Thyroid gland (tissue), 4 donors: ENCODE measurements around the gene PLCE1.

Source experiments
- CTCF ChIP-seq, 6 experiments: fragments of 200-600 bp in 3 of 6; fragments of 450-650 bp in 3 of 6; sonication (generic) in 3 of 6; IDR thresholded peaks; one replicate each; pipeline ENCODE4 v1.5.1; 2016 to 2019; ENCODE audit warnings: antibody characterized with exemption in 6 of 6, mild to moderate bottlenecking in 2 of 6, inconsistent platforms in 1 of 6, moderate library complexity in 1 of 6
- POLR2A ChIP-seq, 2 donors: fragments of 450-650 bp; IDR thresholded peaks; one replicate each; pipeline ENCODE4 v1.6.1; 2017; ENCODE audit warnings: antibody characterized with exemption in 2 of 2, mild to moderate bottlenecking in 2 of 2, moderate library complexity in 1 of 2

GRCh38 chr10:94014304-94014703, 20.6 kb downstream of the PLCE1 start:
- TF ChIP-seq CTCF (IDR thresholded peaks at IDR 0.05) = no peak
- no peak for TF ChIP-seq POLR2A (IDR thresholded peaks at IDR 0.05)
